IMR-90 (cell line): ENCODE results near the gene CCDC92. TPM values are rescaled to one million over a fixed set of nuclear protein-coding genes. Genes with fewer than 3 reads are reported as not detected.

Experiments used
- ATAC-seq: fragments of 200-7000 bp; cut with Tn5 transposase; 2 replicates; pipeline ENCODE4 v1.9.1; 2020; ENCODE audit warnings: low read depth, mild to moderate bottlenecking, moderate library complexity
- BruUV-seq: library from RNA; stranded (reverse); fragments of 400-500 nt; replicated peaks from 2 replicates; lab custom pipeline; 2021; lab: Mats Ljungman, UMichigan
- CTCF ChIA-PET: fragments of 300-600 bp; formaldehyde crosslinking; extraction: SDS; loops from one replicate; lab custom pipeline; 2021; ENCODE audit warnings: antibody characterized with exemption; lab: Yijun Ruan, JAX
- POLR2A ChIA-PET: fragments of 300-600 bp; sonication (Branson Sonifier 250); formaldehyde crosslinking; loops from one replicate; lab custom pipeline; 2022; ENCODE audit warnings: antibody characterized with exemption; ENCODE audit not compliant: unreplicated experiment; lab: Charles Lee
- DNase-seq: peaks from one replicate; pipeline ENCODE4 v3.0.0; 2013
- H2AFZ ChIP-seq: replicated peaks from 2 replicates; pipeline ENCODE3; 2013; ENCODE audit warnings: low read length, mild to moderate bottlenecking; ENCODE audit not compliant: poor library complexity
- H2AK5ac ChIP-seq: 2 replicates; pipeline ENCODE4 v1.6.1; 2013; ENCODE audit warnings: low read depth, low read length, inconsistent platforms
- H2AK9ac ChIP-seq: replicated peaks from 2 replicates; pipeline ENCODE3; 2013; ENCODE audit warnings: mild to moderate bottlenecking, low read depth, low read length, moderate library complexity; ENCODE audit not compliant: poor library complexity
- H2BK120ac ChIP-seq: 2 replicates; pipeline ENCODE4 v1.6.1; 2013; ENCODE audit warnings: low read depth, low read length, inconsistent platforms
- H2BK15ac ChIP-seq: 3 replicates; pipeline ENCODE4 v1.6.1; 2013; ENCODE audit warnings: low read depth, low read length, inconsistent platforms
- H2BK20ac ChIP-seq: 2 replicates; pipeline ENCODE4 v1.6.1; 2013; ENCODE audit warnings: low read depth, mild to moderate bottlenecking, inconsistent platforms, low read length, moderate library complexity
- H2BK5ac ChIP-seq: 2 replicates; pipeline ENCODE4 v1.6.1; 2013; ENCODE audit warnings: mild to moderate bottlenecking, low read depth, low read length, inconsistent platforms; ENCODE audit not compliant: poor library complexity, severe bottlenecking
- H3K14ac ChIP-seq: replicated peaks from 2 replicates; pipeline ENCODE4 v1.6.1; 2013; ENCODE audit warnings: low read depth, low read length, inconsistent platforms
- H3K18ac ChIP-seq: 2 replicates; pipeline ENCODE4 v1.6.1; 2013; ENCODE audit warnings: low read depth, low read length, control low read depth
- H3K23ac ChIP-seq: 2 replicates; pipeline ENCODE4 v1.6.1; 2013; ENCODE audit warnings: low read depth, low read length, inconsistent platforms
- H3K27ac ChIP-seq: 2 replicates; pipeline ENCODE4 v1.5.1; 2013; ENCODE audit warnings: mild to moderate bottlenecking, control low read depth, low read length; ENCODE audit not compliant: insufficient read depth
- H3K27me3 ChIP-seq: 2 replicates; pipeline ENCODE4 v1.6.1; 2013; ENCODE audit warnings: low read length; ENCODE audit not compliant: control insufficient read depth, insufficient read depth
- H3K36me3 ChIP-seq: 2 replicates; pipeline ENCODE4 v1.6.1; 2013; ENCODE audit warnings: low read length, mixed read lengths; ENCODE audit not compliant: control insufficient read depth, insufficient read depth
- H3K4ac ChIP-seq: 2 replicates; pipeline ENCODE4 v1.6.1; 2013; ENCODE audit warnings: low read depth, low read length, inconsistent platforms
- H3K4me1 ChIP-seq: 2 replicates; pipeline ENCODE4 v1.6.1; 2013; ENCODE audit warnings: low read length, mixed read lengths; ENCODE audit not compliant: control insufficient read depth, insufficient read depth
- H3K4me2 ChIP-seq: 2 replicates; pipeline ENCODE4 v1.6.1; 2013; ENCODE audit warnings: low read depth, mild to moderate bottlenecking, control low read depth, low read length, moderate library complexity
- H3K4me3 ChIP-seq: 2 replicates; pipeline ENCODE4 v1.5.1; 2013; ENCODE audit warnings: low read depth, mild to moderate bottlenecking, control low read depth, low read length, moderate library complexity; ENCODE audit not compliant: insufficient read depth
- H3K56ac ChIP-seq: 2 replicates; pipeline ENCODE4 v1.6.1; 2013; ENCODE audit warnings: low read length, inconsistent platforms; ENCODE audit not compliant: insufficient read depth; ENCODE audit errors: extremely low read depth
- H3K79me1 ChIP-seq, 2 experiments: 2 replicates each; pipeline ENCODE4 v1.6.1; 2013; ENCODE audit warnings: low read length in 2 of 2, inconsistent platforms in 1 of 2, low read depth in 1 of 2
- H3K9ac ChIP-seq: 2 replicates; pipeline ENCODE4 v1.6.1; 2013; ENCODE audit warnings: low read depth, low read length, control low read depth
- H3K9me1 ChIP-seq: 2 replicates; pipeline ENCODE4 v1.6.1; 2013; ENCODE audit warnings: low read length, inconsistent platforms; ENCODE audit not compliant: insufficient read depth
- H3K9me3 ChIP-seq: 2 replicates; pipeline ENCODE4 v1.6.1; 2013; ENCODE audit warnings: low read length; ENCODE audit not compliant: control insufficient read depth, insufficient read depth
- H4K20me1 ChIP-seq: 2 replicates; pipeline ENCODE4 v1.6.1; 2013; ENCODE audit warnings: low read length, inconsistent platforms; ENCODE audit not compliant: insufficient read depth
- H4K5ac ChIP-seq: 2 replicates; pipeline ENCODE4 v1.6.1; 2013; ENCODE audit warnings: mild to moderate bottlenecking, low read depth, low read length, control low read depth
- H4K8ac ChIP-seq, 2 experiments: 2 replicates each; pipeline ENCODE4 v1.6.1; 2013; ENCODE audit warnings: low read depth in 2 of 2, low read length in 2 of 2, control low read depth in 1 of 2, inconsistent platforms in 1 of 2
- H4K91ac ChIP-seq: 2 replicates; pipeline ENCODE4 v1.6.1; 2013; ENCODE audit warnings: low read depth, low read length, inconsistent platforms; ENCODE audit not compliant: insufficient read depth
- RCOR1 ChIP-seq: IDR thresholded peaks from 2 replicates; pipeline ENCODE4 v1.6.1; 2012; ENCODE audit warnings: mild to moderate bottlenecking, low read length, improper control_type of control experiment; ENCODE audit not compliant: insufficient replicate concordance
- WGBS, 2 experiments: methylation state at CpG; one replicate each; pipeline versions ENCODE4 v1.1.5 to v1.1.7; 2013; ENCODE audit warnings: missing lambda C conversion rate in 2 of 2; ENCODE audit not compliant: insufficient read length in 1 of 2; ENCODE audit errors: extremely low coverage in 2 of 2; 5-methylcytosine and 5-hydroxymethylcytosine counted together
- dilution Hi-C: fragments of 300-500 bp; cut with HindIII; formaldehyde crosslinking; loops from one replicate; pipeline ENCODE4 v1.14.3; 2018; ENCODE audit warnings: low sequenced_read_pairs; ENCODE audit not compliant: unreplicated experiment
- in situ Hi-C: fragments of 300-500 bp; cut with MboI; formaldehyde crosslinking; loops from 3 replicates; pipeline ENCODE4 v1.14.3; 2019; ENCODE audit warnings: low sequenced_read_pairs, inconsistent platforms, mixed read lengths
- intact Hi-C: fragments of 100-400 bp; cut with micrococcal nuclease; formaldehyde crosslinking; loops from 2 replicates; pipeline ENCODE4 v1.10.0; 2022
- polyA plus RNA-seq, 3 experiments: library from polyadenylated mRNA; depleted of rRNA; stranded (reverse); fragments of >200 nt; gene quantifications; 2 replicates each; pipeline ENCODE4 v1.2.3, GENCODE V29; 2012; ENCODE audit warnings: low replicate concordance in 1 of 3
- total RNA-seq: library from RNA; depleted of rRNA; stranded (reverse); fragments of >200 nt; gene quantifications from 2 replicates; pipeline ENCODE4 v1.2.3, GENCODE V29; 2012

CCDC92 gene
- total and polyA plus RNA-seq, 2 of the 4 experiments (the other 2 are of a cell fraction), result 5.7 to 55.5 TPM

DNA sequence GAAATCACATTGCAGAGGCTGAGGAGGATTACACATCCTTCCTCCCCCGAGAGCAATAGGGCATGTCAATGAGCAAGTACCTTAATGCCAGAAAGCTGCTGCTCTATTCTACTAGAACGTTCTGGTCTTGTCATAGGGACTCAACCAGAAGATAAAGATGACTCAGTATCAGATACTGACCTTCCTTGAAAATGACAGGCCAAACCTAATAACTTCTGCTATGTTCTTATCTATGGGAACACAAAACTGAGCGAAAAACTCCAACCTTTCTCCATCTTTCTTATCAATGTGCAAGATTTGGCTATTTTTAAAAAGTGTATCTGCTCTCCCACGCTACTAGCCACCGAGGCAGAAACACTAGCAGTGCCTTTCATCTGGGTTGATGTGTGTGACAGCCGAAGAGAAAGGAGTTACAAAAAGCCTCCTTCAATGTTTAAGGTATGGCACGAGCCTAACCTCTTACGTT is 5.5 kb downstream of the CCDC92 start:
- H4K91ac ChIP-seq, result no peak overlapping the region
- no peak overlapping the region for H3K18ac ChIP-seq
- H3K4me1 ChIP-seq, result peaks cover 12% of the 10 kb centered on the region
- CTCF ChIA-PET, result no interaction called here
- H3K9me1 ChIP-seq, result peaks cover 14% of the 10 kb centered on the region
- no peak overlapping the region for H3K56ac ChIP-seq
- 0 out of 3 replicates have a peak overlapping the region, but pooled peaks have one; percentile 13 for H2BK15ac ChIP-seq
- BruUV-seq, result no TSS peak
- no peak overlapping the region for H2AK5ac ChIP-seq
- no peak overlapping the region for H3K4me3 ChIP-seq
- peaks cover 25 to 64% of the 10 kb centered on the region in 2 experiments for H3K79me1 ChIP-seq
- H3K4ac ChIP-seq, result no peak overlapping the region
- no peak overlapping the region for H2BK5ac ChIP-seq
- WGBS, 2 experiments, result no CpG with 5 or more reads among the region's 8 CpGs
- no peak overlapping the region for H2BK120ac ChIP-seq
- H3K27ac ChIP-seq, result no peak overlapping the region
- no peak overlapping the region for H2BK20ac ChIP-seq
- ATAC-seq (no peak), DNase-seq (no peak)
- peaks cover 15% of the 10 kb centered on the region; the same call in 1 of the 2 replicates for H4K20me1 ChIP-seq
- H2AK9ac ChIP-seq, result no peak overlapping the region
- no peaks in the 10 kb centered on the region for H3K27me3 ChIP-seq
- H3K4me2 ChIP-seq, result no peak overlapping the region
- H4K5ac ChIP-seq, result no peak overlapping the region
- no peak overlapping the region for H4K8ac ChIP-seq
- intact Hi-C loops, result no loop called here
- TF ChIP-seq RCOR1, result no peak
- dilution Hi-C loops, result no loop called here
- H2AFZ ChIP-seq, result no peak overlapping the region
- H3K9ac ChIP-seq, result no peak overlapping the region
- H3K14ac ChIP-seq, result peak overlapping the region; percentile 30; the same call in 1 of the 2 replicates
- H3K36me3 ChIP-seq, result peaks cover 2% of the 10 kb centered on the region; the same call in 1 of the 2 replicates
- H3K9me3 ChIP-seq, result no peaks in the 10 kb centered on the region
- in situ Hi-C loops, result no loop called here
- H3K23ac ChIP-seq, result peak overlapping the region; percentile 11; the same call in 1 of the 2 replicates
- POLR2A ChIA-PET, result no interaction called here
